ENCODE results near the gene ACTN4.

Gene ACTN4

DNA sequence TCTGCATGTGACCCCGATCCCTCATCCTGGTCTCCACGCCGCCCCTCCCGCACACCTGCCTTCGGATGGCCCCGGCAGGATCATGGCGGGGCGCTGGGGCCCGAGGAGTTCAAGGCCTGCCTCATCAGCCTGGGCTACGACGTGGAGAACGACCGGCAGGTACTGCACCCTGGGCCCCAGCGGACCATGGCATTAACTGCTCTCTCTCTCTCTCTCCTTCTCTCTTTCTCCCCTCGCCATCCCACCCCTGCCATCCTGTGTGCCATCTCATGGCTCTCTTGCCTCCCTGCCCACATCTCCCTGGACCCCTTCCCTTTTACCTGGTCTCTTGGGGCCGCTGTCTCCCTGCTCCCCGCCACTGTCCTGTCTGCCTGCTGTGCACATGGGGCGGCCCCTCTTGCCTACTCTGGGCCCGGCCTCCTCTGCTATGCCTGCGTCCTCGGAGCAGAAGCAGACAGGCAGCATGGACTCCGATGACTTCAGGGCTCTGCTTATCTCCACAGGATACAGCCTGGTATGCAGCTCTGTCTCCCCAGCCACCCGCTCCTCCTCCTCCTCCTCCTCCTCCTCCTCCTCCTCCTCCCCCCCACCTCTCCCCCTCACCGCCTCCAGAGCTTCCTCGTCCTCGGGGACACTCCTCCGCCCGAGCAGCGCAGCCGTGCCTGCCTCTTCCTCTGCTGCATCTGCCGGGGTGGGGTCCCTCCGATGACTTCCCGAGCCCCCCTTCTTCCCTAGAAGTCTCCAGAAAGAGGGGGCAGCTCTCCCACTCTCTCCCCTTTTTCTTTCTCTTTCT is 80.6 kb downstream of the ACTN4 start:
- no peak for DNase-seq

DNA sequence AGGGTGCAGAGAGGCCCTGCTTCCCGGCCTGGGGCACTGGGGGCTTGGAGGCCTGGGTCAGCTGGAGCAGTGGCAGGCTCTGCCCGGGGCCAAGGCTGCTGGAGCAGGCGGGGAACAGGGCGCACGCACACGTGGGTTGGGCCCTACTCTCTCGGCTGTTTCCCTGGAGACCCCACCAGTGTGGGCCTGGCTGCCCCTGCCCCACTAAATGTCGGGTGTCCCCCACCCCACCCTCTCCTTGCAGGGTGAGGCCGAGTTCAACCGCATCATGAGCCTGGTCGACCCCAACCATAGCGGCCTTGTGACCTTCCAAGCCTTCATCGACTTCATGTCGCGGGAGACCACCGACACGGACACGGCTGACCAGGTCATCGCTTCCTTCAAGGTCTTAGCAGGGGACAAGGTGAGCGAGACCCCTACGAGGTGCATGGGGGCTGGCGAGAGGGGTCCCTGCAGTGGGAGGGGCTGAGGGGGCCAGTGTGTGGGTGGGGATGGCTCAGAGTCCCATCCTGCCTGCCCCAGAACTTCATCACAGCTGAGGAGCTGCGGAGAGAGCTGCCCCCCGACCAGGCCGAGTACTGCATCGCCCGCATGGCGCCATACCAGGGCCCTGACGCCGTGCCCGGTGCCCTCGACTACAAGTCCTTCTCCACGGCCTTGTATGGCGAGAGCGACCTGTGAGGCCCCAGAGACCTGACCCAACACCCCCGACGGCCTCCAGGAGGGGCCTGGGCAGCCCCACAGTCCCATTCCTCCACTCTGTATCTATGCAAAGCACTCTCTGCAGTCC is 81.5 kb downstream of the ACTN4 start:
- no peak for DNase-seq

DNA sequence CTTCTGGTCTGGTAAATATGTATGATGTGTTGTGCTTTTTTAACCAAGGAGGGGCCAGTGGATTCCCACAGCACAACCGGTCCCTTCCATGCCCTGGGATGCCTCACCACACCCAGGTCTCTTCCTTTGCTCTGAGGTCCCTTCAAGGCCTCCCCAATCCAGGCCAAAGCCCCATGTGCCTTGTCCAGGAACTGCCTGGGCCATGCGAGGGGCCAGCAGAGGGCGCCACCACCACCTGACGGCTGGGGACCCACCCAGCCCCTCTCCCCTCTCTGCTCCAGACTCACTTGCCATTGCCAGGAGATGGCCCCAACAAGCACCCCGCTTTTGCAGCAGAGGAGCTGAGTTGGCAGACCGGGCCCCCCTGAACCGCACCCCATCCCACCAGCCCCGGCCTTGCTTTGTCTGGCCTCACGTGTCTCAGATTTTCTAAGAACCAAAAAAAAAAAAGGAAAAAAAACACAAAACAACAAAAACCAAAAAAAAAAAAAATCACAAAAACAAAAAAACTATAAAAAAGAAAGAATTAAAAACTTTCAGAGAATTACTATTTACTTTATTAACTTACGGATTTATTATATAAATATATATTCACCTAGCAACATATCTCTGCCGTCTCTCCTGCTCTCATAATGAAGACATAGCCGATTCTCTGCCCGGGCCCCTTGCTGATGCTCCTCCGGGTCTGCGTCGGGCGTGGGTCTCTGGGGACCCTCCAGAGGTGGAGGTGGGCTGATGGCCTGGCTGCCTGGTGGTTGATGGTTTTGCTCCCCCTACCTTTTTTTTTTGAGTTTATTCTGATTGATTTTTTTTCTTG is 82.4 kb downstream of the ACTN4 start:
- peak; percentile 74 for DNase-seq

DNA sequence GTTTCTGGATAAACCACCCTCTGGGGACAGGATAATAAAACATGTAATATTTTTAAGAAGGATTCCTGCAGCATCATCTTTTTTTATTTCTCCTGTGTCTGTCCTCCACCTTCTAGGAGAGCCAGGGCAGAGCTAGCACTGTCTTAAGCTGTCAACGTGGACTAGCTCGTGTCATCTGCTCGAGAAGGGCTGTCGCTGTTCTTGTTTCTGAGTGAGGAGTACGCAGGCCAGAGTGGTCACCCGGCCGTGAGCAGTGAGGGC is 83.0 kb downstream of the ACTN4 start:
- DNase-seq, result no peak

DNA sequence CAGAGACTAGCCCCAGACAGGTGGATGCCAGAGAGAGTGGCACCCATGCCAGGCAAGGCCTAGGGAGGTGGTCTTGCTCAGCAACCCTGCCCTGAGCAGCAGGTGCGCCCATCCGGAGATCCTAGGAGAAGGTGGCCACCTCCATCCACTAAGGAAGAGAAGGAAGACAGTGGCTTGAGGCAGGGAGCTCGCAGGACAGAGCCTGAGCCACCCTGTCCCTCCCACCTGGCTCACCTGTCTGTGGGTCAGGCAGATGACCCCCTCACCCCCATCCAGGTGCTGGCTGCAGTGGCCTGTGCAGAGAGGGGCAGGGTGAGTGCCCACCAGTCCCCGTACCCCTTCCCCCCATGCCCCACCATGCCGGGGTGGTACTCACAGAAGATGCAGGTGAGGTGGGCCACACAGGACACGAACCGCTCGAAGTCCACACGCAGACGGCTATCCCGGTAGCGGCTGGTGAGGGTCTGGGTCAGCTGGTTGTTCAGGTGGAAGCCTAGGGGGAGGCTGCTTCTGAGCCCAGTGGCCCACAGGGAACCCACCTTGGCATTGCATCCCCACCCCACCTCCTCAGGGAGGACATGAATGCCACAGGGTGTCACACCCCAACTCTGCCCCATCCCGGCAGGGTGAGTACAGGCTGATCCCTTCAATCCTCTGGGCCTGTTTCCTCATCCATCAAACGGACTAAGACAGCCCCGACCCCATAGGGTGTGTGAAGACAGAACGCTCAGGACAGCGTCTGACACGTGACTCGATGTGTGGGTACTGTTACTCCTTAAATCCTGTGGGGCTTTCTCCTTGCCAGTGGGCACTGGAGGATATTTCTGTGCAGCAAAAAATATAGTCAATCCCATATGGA is 83.5 kb downstream of the ACTN4 start:
- DNase-seq, result no peak

DNA sequence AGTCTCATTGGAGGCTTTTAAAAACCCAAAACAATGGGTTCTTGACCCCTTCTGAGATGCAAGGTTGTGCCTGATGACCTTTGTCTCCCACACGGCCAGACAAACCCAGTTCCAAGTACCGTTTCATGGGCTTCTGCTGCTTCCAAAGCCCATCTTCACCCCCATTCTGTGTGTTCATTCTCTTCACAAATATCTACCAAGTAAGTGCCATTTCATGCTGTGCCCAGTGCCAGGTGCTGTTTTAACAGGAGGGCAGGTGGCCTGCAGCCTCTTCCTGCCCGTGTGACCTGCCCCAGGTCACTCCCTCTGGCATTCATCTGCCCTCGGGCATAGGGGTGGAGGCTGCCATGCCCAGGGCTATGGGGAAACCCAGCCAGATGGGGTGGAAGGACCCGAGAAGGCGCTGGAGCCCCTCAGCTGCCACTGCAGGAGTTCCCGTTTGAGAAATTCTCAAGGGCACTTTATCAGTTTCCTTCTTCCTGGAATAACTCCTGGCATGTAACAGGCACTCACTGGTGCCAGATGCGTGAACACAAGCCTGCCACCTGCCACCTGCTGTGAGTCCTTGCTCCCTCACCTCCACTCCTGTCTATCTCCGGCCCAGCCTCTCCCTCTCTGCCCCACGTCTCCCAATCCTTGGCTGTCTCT is 84.3 kb downstream of the ACTN4 start:
- DNase-seq, result no peak

DNA sequence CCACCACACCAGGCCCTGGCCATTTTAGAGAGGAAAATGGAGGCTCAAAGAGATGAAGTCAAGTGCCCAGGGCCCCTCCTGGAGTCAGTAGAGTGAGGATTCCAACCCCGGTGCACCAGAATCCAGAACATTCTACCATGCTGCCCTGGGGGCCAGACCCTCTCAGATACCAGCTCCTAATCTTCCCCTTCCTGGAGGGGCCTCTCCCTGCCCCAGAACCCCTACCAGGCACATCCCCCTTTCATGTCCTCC is 85.7 kb downstream of the ACTN4 start:
- no peak for DNase-seq

DNA sequence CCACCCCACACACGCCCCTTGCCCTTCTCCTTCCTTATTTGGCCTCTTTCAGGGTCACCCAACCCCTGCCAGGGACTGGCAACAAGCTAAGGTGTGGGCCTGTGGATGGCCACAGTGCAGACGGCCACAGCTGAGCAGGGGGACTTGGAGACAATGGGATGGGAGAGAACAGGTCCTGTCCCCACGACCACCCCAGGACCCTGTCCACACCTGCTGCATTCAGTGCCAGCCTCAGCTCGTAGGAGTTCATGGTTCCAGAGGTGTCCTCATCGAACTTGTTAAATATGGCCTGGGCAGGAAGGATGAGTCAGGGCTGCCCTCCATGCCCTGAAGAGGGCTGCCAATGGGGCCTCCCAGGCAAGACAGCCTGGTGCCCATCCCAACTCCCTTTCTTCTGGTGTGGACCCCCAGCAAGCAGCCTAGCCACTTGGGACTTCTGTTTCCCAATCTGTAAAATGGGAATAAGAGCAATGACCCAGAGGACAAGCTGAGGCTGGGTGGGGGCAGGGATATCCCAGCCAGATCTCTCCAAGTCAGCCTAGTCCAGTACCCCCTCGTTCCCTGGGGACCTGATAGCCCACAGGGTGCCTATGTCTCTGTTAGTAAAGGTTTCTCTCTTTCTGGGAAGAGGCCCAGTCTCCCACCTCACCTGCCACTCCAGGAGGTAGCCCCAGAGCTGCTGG is 86.2 kb downstream of the ACTN4 start:
- no peak for DNase-seq

DNA sequence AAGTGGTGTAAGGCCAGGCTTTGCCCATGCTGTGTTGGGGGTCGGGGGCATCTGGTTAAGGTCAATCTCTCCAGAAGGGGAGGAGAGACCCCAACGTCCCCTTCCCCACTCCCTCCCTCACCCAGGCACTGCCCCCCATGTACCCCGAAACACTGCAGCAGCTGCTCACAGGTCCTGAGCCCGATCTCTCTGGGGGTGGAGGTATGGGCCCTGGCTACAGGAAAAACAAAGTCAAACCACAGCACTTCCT is 86.7 kb downstream of the ACTN4 start:
- no peak for DNase-seq

DNA sequence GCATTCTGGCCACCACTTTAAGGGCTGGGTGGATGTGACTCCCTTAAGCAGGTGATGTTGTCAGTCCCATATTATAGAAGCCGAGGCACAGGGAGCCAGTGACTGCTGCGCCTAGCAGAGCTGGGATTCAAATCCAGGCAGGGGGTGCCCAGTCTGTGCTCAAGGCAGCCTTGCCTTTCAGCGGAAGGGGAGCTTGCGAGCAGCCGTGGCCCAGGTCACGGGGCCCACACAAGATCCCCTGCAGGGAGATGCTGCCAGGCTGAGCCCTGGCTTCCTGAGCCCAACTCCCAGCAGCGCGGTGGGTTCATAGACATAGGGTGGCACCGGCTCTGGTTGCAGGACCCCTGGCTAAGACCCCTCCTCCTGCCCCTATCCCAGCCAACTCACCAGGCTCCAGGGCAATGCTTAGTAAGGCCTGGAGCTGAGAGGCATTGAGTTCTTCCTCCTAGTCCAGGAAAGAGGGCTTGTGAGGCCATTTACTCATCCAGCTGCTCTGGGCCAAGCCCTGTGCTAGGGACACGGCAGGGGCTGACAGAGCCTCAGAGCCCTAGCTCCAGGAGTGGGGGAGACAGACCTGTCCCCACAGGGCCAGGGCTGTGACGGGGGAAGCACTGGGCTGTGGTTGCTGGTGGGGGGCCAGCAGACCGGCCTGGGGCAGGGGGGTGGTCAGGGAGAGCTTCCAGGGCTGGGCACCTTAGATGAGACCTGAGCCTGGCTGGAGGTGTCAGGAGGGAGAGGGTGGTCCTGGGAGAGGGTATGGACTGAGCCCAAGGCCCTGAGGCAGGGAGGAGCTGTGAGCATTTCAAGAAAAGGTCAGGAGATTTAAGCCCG is 87.2 kb downstream of the ACTN4 start:
- no peak for DNase-seq

DNA sequence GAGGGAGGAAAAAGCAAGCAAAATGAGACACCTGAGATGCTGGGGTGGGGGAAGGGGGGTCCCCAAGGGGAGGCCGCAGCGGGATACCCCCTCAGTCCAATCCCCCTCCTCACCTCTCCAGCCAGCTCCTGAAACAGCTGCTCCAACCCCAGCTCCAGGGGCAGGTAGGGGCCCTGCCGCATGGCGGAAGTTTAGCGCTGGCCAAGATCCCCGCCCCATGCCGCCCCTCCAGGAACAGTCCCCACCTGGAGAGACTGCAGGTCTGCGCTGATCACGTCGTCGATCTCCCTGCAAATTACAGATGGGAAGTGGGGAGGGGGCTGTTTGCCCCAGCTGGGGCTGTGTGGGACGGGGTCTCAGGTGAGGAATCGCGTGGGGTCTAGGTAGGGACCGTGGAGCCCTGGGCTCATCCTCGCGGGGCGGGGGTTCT is 87.8 kb downstream of the ACTN4 start:
- DNase-seq, result no peak

DNA sequence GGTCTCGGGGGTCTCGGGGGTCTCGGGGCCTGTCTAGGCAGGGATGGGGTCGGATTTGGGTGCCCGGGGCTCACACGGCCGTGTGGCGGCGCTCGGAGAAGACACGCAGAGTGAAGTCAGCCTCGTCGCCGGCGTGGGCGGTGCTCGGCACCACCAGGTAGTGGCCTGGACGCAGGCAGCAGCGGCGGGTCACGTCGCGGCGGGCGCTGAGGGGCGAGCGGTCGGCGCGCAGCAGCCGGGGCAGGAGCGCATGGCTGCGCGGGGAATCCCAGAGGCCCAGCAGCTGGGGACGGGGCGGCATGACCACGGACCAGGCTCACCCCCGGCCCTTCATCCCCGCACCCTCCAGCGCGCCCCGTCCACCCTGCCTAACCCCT is 88.6 kb downstream of the ACTN4 start:
- DNase-seq, result peak; percentile 30

DNA sequence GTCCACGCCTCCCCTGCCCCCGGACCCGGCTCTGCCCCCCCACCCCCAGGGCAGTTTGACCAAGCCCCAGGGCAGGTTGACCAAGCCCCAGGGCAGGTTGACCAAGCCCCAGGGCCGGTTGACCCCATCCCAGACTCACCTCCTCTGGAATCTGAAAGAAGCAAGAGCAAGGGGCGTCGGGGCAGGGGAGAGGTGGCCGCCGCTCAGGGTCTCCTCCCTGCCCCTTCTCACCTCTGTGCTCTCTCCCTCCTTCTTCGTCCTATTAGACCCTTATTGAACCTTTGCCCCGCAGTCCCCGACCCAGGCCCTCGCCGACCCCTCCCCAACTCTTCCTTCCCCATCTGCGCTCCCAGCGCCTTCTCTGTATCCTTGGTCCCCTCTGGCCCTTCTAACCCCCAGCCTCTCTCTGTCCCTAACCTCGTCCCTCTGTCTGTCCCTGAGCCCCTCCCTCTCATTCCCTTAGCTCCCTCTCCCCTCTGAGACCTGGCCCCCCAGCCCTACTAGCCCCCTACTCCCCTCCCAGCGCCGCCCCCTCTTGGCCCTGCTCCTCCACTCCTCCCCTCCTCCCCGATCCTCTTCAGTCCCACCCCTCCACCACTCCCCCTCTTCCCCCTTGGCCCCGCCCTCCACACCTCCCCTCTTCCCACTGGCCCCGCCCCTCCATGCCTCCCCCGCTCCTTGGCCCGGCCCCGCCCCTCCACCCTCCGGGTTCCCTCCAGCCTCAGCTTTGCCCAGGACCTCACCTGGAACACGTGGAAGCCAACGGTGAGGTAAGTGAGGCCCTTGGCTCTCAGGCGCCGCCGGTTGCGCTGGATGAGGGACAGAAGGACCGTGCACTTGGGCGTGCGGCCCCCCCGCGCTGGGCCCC is 89.2 kb downstream of the ACTN4 start:
- peak; percentile 21 for DNase-seq

DNA sequence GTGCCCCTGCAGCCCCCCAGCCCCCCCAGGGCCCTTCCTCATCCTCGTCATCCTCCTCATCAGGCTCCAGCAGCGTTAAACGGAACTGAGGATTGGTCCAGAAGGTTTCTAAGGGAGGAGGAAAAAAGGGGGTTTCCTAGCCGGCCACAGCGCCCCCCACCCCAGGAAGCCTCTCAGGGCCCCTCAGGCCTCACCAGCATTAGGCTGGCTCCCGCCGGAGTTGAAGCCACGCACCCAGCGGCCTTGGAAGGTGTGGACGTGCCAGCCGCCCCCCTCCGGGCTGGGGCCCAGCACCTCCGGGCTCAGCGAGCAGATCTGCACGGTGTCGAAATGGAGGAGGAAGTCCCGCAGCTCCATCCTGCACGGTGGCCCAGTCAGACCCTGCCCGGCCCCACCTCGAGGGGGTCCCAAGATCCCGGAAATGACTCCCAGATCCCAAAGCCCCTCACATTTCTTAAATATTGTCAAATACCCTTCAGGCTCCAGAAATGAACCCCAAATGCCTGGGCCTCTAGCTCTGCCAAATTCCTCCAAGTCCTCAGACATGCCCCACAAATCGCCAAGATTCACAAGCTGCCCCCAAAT is 89.9 kb downstream of the ACTN4 start:
- DNase-seq, result no peak

DNA sequence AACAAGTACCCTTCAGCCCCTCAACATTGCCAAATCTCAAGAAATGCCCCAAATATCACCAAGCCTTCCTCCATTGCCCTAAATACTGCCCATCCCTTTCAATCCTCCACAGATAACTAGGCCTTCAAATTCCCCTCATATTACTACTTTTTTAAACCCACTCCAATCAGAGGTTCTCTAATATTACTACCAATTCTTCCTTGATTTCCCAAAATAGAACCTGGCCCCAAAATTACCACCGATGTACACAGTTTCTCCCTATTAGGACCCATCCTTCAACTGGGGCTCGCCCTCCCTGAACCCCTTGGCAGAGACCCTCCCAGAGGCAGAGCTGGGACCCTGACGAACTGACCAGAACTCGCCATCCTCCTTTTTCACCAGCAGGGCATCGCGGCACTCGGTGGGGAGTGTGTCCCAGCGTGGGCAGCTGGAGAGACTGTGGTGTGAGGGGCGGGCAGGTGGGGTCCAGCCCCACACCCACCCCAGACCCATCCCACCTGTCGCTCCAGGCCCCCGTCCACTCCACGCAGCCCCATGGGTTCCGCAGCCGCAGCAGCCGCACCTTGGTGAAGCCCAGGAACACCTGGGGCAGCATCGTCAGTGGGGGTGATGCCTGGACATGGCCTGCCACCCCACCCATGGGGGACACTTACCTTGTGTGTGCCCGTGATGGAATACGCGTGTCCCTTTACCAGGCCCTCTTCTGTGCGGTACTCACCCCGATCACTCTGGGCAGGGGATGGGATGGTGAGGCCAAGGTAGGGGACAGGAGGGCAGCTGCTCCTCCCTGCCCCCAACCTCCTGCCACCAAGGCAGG is 90.7 kb downstream of the ACTN4 start:
- no peak for DNase-seq

DNA sequence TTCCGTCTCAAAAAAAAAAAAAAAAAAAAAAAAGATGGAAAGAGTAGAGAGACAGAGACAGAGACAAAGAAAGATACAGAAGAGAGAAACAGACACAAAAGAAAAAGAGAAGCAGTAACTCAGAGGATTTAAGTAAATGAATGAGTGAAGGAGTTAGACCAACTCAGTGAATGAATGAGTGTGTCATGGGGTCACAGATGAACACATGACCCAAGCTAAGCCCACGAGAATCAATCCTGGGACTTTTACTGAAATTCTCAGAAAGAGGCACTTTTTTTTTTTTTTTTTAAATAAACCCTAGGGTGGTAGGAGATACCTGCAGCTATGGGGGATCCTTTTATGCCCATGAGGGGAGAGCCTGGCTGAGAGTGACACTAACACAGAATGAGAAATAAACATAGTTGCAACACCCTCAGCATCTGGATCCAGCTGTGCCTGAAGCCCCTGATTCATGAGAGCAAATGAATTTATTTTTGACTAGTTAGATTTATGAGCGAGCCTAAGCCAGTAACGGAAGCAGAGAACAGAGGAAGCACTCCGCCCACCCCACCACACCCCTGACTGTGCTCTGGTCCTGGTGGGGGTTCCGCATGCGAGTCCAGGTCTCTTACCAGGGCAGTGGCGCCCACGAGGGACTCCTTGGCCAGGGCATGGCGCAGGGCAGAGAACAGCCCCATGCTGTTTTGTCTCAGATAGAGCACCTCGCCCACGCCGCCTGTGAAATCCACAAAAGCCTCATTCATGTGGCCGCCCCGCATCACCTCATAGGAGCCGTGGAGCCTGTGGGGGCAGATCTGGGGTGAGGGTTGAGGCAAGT is 92.2 kb downstream of the ACTN4 start:
- DNase-seq, result no peak

DNA sequence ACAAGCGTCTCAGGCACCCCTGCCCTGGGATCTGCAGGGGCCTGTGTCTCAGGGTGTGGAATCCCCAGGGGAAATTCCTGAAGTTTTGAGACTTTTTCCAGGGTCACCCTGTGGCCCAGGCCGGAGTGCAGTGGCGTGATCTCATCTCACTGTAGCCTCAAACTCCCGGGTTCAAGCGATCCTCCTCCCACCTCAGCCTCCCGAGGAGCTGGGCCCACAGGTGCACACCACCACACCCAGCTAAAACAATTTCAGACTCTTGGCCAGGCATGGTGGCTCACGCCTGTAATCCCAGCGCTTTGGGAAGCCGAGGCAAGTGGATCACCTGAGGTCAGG is 92.8 kb downstream of the ACTN4 start:
- no peak for DNase-seq

DNA sequence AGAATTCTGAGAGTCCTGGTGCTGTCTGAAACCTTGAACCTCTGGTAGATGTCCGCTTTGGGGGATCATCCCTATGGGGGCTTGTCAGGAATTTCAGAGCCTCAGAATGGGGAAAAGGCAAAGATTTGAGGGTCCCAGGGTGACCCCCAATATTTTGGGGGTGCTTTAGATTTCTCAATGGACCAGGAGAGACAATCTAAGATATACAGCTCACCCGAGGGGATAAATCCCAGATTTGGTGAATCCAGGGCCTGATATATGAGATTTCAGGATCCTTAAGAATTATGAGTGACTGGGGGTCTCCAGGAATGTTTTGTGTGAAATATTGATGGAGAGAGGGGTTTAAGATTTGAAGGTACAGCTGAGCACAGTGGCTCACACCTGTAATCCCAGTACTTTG is 93.5 kb downstream of the ACTN4 start:
- no peak for DNase-seq
